UCSD-AML1 (cell line): ENCODE results near the gene CDH4.

ENCODE experiments used
- DNase-seq: peaks from one replicate; lab custom pipeline; 2025; ENCODE audit not compliant: unreplicated experiment; lab: John Stamatoyannopoulos, UW

Gene CDH4

GRCh38 chr20:61916318-61916891, 664.3 kb downstream of the CDH4 start:
- DNase-seq: no peak

DNA sequence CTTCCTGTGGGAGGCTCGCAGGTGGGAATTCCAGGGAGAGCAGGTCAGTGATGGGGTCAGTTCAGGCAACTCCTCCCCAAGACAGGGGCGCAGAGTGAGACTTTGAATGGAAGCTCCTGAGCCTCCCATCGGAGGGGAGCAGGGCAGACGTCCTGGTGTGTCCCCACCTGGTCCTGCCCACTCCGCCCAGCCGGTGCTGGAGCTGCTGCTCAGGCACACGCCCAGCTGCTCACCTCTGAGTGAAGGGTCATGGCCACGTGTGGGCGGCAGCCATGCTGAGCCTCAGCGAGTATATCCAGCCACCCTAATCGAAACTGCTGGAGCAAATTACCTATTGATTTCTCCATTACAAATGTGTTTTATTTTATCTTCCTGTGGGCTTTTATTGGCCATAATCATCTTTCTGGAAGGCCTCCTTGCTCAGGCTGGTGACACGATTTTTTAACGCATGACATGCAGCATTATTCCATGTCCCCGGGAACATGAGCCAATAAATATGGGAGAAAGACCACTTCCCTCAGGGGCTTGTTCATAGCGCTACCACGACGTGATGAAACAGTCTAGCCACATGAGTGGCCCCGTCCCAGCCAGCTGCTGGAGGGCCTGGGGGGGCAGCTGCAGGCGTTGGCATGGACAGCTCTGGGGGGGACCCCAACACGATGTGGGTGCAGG, 665.5 kb downstream of the CDH4 start:
- no peak for DNase-seq

DNA sequence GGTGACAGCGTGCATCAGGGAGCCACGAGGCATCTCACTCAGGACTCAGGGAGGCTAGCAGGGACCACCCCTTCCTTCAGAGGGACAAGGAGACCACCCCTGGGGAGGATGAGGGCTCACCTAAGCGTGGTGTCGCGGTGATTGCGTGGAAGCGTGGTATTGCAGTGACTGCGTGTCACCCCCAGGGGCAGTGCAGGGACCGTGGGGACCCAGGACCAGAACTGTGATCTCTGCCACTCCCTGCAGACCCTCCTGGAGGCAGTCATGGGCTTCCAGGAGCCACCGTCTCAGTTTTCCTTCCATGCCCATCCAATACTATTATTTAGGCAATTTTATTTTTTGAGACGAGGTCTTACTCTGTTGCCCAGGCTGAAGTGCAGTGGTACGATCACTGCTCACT, 666.5 kb downstream of the CDH4 start:
- no peak for DNase-seq

GRCh38 chr20:61919239-61919638, 667.2 kb downstream of the CDH4 start:
- DNase-seq: no peak

DNA sequence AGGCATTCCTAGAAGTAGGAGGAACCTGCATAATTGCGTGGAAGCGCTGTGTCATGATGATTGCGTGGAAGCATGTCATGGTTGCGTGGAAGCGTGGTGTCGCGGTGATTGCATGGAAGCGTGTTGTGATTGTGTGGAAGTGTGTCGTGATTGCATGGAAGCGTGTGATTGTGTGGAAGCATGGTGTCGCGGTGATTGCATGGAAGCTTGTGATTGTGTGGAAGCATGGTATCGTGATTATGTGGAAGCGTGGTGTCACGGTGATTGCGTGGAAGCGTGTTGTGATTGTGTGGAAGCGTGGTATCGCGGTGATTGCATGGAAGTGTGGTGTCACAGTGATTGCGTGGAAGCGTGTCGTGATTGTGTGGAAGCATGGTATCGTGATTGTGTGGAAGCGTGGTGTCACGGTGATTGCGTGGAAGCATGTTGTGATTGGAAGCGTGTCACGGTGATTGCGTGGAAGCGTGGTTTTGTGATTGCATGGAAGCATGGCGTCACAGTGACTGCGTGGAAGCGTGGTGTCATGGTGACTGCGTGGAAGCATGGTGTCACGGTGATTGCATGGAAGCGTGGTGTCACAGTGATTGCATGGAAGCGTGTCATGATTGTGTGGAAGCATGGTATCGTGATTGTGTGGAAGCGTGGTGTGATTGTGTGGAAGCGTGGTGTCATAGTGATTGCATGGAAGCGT, 667.8 kb downstream of the CDH4 start:
- no peak for DNase-seq

DNA sequence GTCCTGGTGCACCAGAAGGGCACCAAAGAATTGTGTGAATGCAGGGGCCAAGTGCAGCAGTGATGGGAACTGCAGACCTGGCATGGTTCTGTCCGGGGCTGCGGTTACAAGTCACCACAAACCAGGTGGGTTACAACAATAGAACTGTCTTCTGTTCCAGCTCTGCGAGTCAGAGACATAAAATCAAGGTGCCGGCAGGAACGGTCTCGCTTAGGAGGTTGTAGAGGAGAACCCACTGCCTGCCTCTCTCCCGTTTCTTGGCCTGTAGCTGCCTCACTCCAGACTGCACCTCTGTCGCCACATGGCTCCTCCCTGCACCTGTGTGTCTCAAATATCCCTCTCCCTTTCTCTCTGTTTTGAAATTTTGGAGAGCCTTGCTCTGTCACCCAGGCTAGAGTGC, 670.4 kb downstream of the CDH4 start:
- no peak for DNase-seq

- DNase-seq: no peak
Measured at GRCh38 chr20:61922936-61923335, 670.9 kb downstream of the CDH4 start.

GRCh38 chr20:61923371-61924166, 671.5 kb downstream of the CDH4 start:
- DNase-seq: no peak

GRCh38 chr20:61924211-61924857, 672.3 kb downstream of the CDH4 start:
- DNase-seq: no peak

DNA sequence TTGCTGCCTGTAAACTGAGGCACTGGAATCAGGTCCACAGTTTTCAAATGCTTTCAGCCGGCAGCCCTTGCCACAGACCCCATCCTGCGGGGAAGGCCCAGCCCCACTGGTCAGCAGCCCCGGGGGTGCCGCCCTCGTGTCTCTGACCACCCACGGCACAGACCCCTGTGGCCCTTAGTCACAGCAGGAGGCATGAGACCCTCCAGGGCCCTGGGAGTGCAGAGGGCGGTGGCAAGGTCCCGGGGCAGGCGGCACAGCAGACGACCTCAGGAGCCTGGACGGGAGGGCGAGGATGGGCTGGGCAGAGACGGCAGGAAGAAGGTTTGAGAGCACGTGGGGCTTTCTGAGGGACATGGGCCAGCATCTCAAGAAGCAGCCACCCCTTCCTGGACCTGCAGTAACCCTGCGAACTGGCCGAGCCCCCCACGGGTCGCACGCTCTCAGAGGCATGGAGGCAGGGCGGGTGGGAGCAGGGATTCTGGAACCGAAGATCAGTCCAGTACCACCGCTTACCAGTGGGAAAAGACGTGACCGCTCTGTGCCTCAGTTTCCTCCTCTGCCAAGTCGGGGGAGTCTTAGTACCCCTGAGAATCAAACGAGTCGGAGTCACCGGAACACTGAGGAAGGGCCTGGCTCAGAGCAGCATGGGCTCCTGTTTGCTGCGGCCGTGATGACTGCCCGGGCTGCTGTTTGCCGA, 672.9 kb downstream of the CDH4 start:
- DNase-seq: no peak

GRCh38 chr20:61925555-61926252, 673.6 kb downstream of the CDH4 start:
- no peak for DNase-seq

DNA sequence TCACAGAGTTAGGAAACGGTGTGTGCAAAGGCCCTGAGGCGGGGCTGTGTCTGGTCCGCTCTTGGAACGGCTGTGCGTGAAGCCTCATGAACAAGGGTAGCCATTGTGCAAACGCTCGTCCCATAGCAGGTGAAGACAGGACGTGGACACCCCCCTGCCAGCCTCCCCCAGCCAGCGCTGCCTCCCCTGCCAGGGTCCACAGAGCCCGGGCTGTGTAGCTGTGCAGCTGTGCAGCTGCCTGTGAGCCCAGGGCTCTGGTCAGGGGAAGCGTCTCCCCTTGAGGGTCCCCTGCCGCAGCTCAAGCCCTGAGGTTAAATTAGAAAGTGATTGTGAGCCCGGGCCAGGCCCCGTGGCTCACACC, 674.2 kb downstream of the CDH4 start:
- DNase-seq: no peak

- DNase-seq: no peak
Measured at GRCh38 chr20:61926796-61927192, 674.7 kb downstream of the CDH4 start.

- no peak for DNase-seq
Measured at GRCh38 chr20:61927193-61927825, 675.2 kb downstream of the CDH4 start.

DNA sequence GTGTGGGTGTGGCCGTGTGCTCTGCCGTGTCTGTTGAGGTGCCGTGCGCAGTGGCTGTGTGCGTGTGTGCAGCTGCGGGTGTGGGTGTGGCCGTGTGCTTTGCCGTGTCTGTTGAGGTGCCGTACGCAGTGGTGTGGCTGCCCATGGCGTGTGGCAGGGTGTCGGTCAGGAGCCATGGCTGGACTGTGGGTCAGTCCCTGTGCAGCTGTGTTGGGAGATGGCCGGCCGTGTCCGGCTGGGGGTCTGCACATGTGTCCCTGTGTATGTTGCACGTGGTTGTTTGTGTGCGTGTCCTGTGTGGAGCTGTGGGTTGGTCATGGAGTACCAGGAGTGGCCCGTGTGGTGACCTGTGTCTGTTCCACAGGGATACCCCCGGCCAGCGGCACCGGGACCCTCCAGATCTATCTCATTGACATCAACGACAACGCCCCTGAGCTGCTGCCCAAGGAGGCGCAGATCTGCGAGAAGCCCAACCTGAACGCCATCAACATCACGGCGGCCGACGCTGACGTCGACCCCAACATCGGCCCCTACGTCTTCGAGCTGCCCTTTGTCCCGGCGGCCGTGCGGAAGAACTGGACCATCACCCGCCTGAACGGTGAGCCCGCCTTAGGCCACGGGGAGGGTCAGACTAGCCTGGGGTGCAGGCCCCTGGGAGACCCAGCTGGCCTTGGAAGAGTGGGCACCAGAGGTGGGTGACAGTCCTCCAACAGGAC, 675.9 kb downstream of the CDH4 start:
- DNase-seq: no peak

DNA sequence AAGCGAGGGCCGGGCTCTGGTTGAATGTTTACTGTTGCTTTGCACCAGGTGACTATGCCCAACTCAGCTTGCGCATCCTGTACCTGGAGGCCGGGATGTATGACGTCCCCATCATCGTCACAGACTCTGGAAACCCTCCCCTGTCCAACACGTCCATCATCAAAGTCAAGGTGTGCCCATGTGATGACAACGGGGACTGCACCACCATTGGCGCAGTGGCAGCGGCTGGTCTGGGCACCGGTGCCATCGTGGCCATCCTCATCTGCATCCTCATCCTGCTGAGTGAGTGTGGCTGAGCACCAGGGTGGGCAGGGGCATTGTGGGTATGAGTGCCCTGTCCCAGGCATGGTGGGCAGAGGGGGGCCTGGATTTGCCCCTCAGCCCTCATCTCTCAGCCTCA, 677.5 kb downstream of the CDH4 start:
- no peak for DNase-seq

DNA sequence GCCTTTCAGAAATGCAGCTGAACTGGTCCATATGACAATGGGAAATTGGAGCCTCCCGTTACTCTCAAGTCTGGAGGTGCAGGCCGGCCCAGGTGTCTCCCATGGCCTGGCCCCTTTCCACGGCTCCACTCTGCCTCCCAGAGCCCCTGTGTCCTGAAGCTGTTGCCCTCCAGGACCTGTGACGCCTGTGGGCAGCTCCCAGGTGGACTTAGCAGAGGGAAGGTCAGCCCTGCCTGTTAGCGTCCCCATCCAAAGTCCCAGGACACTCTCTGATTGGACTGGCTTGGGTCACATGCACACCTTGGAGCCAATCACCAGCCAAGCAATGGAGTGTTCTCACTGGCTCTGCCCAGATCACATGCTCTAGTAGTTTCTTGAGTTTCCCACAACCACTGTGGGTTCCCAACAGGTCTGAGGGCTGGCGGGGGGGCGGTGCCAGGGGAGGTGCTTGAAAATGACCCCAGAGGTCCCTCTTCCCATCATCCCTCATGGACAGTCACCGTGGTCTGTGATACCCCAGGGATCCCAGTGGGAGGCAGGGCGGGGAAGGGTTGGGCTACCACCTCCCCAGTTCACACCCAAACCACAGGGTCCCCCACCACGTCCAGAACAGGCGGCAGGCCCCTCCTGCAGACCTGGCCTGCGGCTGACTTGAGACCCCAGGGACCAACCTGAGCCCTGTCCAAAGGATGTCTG, 678.1 kb downstream of the CDH4 start:
- no peak for DNase-seq

DNA sequence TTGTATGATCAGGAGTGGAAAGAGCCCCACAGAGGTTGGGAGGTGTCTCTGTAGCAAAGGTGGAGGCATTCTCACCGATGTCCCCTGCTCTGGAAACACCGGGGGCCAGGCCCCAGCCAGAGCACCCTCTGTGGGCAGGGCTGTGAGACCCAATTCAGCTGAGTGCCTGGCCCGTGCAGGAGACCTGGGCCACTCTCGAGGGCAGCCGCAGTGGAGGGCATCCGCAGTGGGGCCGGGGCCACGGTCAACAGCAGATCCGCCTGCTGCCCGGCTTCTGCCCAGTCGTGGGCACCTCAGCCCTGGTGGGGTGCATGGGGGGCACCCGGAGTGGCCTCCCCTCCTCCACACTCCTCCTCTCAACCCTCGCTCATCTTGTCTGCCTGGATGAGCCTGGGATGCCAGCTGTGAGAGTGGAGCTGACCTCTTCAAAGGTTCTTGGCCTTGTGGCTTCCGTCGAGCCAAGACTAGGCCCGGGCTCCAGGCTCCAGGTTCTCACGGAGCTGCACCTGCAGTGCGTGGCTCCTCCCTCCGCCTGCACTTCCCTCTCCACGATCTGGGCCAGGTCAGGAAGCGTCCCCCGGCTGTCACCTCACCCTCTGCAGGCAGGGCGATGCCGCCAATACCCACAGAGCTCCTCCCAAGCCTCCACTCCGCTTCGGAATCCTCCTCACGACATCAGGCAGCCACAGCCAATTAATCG, 678.9 kb downstream of the CDH4 start:
- DNase-seq: no peak
